Caco-2 (cell line): ENCODE results near the gene HCCS. TPM values are rescaled to one million over a fixed set of nuclear protein-coding genes. Genes with fewer than 3 reads are reported as not detected.

Experiments used
- BruUV-seq: library from RNA; stranded (reverse); fragments of 400-500 nt; replicated peaks from 2 replicates; lab custom pipeline; 2021; lab: Mats Ljungman, UMichigan
- CTCF ChIA-PET: fragments of 300-600 bp; sonication (Branson Sonifier 250); formaldehyde crosslinking; loops from one replicate; lab custom pipeline; 2022; ENCODE audit warnings: antibody characterized with exemption; lab: Charles Lee
- POLR2A ChIA-PET: fragments of 300-600 bp; sonication (Branson Sonifier 250); formaldehyde crosslinking; loops from one replicate; lab custom pipeline; 2022; ENCODE audit warnings: antibody characterized with exemption; lab: Charles Lee
- DNase-seq, 2 experiments: peaks; one replicate each; pipeline versions ENCODE4 v3.0.0 to v3.0.0-alpha.2; 2020 to 2022
- H3K27me3 ChIP-seq: replicated peaks from 2 replicates; pipeline ENCODE4 v1.6.0; 2011; ENCODE audit warnings: low read length; ENCODE audit not compliant: control insufficient read depth, insufficient read depth
- H3K36me3 ChIP-seq: 2 replicates; pipeline ENCODE4 v1.5.1; 2011; ENCODE audit warnings: low read length; ENCODE audit not compliant: control insufficient read depth, insufficient read depth
- H3K4me1 ChIP-seq: fragments of 250-450 bp; sonication (Bioruptor Pico); 2 replicates; pipeline ENCODE4 v1.5.1; 2020; ENCODE audit warnings: mild to moderate bottlenecking
- H3K4me3 ChIP-seq: 2 replicates; pipeline ENCODE4 v1.5.1; 2011; ENCODE audit warnings: low read depth, mild to moderate bottlenecking, control low read depth, low read length
- H3K9me3 ChIP-seq: fragments of 250-450 bp; sonication (Bioruptor Pico); 2 replicates; pipeline ENCODE4 v1.5.1; 2020; ENCODE audit warnings: mild to moderate bottlenecking, moderate library complexity
- H3K27ac Mint-ChIP-seq: one replicate; pipeline ENCODE4 v1.8.0; 2022; ENCODE audit warnings: mixed read lengths; ENCODE audit not compliant: unreplicated experiment
- H3K27me3 Mint-ChIP-seq: one replicate; pipeline ENCODE4 v1.8.0; 2022; ENCODE audit warnings: mixed read lengths; ENCODE audit not compliant: insufficient read depth, unreplicated experiment
- H3K36me3 Mint-ChIP-seq: one replicate; pipeline ENCODE4 v1.8.0; 2022; ENCODE audit warnings: mild to moderate bottlenecking, mixed read lengths; ENCODE audit not compliant: insufficient read depth, unreplicated experiment
- H3K4me1 Mint-ChIP-seq: one replicate; pipeline ENCODE4 v1.8.0; 2022; ENCODE audit warnings: low read depth, mixed read lengths; ENCODE audit not compliant: unreplicated experiment
- H3K4me3 Mint-ChIP-seq: one replicate; pipeline ENCODE4 v1.8.0; 2022; ENCODE audit warnings: mild to moderate bottlenecking, moderate library complexity, mixed read lengths; ENCODE audit not compliant: unreplicated experiment
- H3K9me3 Mint-ChIP-seq: one replicate; pipeline ENCODE4 v1.8.0; 2022; ENCODE audit warnings: mixed read lengths; ENCODE audit not compliant: unreplicated experiment
- intact Hi-C: fragments of 100-400 bp; cut with micrococcal nuclease; formaldehyde crosslinking; loops from one replicate; pipeline ENCODE4 v1.10.0; 2022; ENCODE audit not compliant: unreplicated experiment
- total RNA-seq: library from RNA; stranded (reverse); gene quantifications from 2 replicates; pipeline ENCODE4 v1.2.3, GENCODE V29; 2022
- TF ChIP-seq, protein P1 (sequence below), 2 experiments: fragments of 200-600 bp in 1 of 2; IDR thresholded peaks; 1 replicate in 1 of 2; 2 replicates in 1 of 2; pipeline versions ENCODE4 v1.5.1 to v1.8.0; 2011 to 2022; ENCODE audit warnings: antibody characterized with exemption in 1 of 2, control low read depth in 1 of 2, inconsistent platforms in 1 of 2, low read depth in 1 of 2, low read length in 1 of 2, mild to moderate bottlenecking in 1 of 2, moderate library complexity in 1 of 2; ENCODE audit not compliant: insufficient read depth in 1 of 2, severe bottlenecking in 1 of 2, unreplicated experiment in 1 of 2

The HCCS gene
- total RNA-seq, 1 experiment from 2014 or later = 42.4 TPM

DNA sequence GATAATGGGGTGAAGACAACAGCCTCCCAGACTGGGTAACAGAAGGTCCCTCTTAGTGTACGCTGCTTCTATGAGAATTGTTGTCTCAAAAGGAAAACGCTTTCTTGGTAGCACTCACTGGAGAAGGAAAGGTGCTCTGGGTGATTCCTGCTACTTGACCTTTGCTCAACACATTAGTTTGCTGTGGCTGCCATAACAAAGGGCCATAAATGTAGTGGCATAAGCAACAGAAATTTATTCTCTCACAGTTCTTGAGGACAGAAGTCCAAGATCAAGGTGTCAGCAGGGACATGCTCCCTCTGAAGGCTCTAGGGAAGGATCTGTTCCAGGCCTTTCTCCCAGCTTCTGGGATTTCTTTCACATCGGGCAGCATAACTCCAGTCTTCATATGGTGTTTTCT lies 19.0 kb downstream of the HCCS start:
- TF ChIP-seq, protein P1, sequence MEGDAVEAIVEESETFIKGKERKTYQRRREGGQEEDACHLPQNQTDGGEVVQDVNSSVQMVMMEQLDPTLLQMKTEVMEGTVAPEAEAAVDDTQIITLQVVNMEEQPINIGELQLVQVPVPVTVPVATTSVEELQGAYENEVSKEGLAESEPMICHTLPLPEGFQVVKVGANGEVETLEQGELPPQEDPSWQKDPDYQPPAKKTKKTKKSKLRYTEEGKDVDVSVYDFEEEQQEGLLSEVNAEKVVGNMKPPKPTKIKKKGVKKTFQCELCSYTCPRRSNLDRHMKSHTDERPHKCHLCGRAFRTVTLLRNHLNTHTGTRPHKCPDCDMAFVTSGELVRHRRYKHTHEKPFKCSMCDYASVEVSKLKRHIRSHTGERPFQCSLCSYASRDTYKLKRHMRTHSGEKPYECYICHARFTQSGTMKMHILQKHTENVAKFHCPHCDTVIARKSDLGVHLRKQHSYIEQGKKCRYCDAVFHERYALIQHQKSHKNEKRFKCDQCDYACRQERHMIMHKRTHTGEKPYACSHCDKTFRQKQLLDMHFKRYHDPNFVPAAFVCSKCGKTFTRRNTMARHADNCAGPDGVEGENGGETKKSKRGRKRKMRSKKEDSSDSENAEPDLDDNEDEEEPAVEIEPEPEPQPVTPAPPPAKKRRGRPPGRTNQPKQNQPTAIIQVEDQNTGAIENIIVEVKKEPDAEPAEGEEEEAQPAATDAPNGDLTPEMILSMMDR (IDR thresholded peaks at IDR 0.05; ENCODE audit: insufficient read depth in 1 of 2, low read depth in 1 of 2, low read length in 1 of 2, severe bottlenecking in 1 of 2, unreplicated experiment in 1 of 2) = no peak
- Histone ChIP-seq H3K27me3 (no peaks in the 10 kb centered on the region), H3K4me3 (no peak overlapping the region), H3K9me3 (no peaks in the 10 kb centered on the region), H3K4me1 (no peaks in the 10 kb centered on the region), H3K36me3 (no peaks in the 10 kb centered on the region)
- Mint-ChIP-seq H3K27me3 (no peaks in the 10 kb centered on the region), H3K36me3 (peaks cover 6% of the 10 kb centered on the region), H3K4me1 (peaks cover 16% of the 10 kb centered on the region), H3K4me3 (no peak overlapping the region), H3K9me3 (no peaks in the 10 kb centered on the region), H3K27ac (no peak overlapping the region)
- CTCF ChIA-PET = no interaction called here
- no TSS peak for BruUV-seq
- no peak for DNase-seq
- POLR2A ChIA-PET = no interaction called here
- intact Hi-C loops = no loop called here

DNA sequence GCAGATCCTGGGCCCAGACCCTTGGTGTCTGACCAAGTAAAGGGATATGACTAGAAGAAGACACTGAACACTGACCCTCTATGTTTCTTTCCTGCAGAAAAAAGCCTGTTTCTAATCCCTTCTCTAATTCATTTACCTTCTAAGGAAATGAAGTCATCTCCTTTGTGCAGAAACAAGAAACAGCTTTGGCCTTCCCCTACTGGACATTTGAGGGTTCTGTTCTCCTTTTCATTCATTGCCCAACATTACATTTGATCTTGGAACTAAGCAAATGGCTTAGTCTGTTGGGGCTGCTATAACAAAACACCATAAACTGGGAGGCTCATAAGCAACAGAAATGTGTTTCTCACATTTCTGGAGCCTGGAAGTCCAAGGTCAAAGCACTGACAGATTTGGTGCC lies 20.0 kb downstream of the HCCS start:
- no peak for DNase-seq
- Histone ChIP-seq H3K4me3 (no peak overlapping the region), H3K27me3 (no peaks in the 10 kb centered on the region), H3K36me3 (no peaks in the 10 kb centered on the region), H3K4me1 (no peaks in the 10 kb centered on the region), H3K9me3 (no peaks in the 10 kb centered on the region)
- TF ChIP-seq, protein P1 (IDR thresholded peaks at IDR 0.05; ENCODE audit: insufficient read depth in 1 of 2, low read depth in 1 of 2, low read length in 1 of 2, severe bottlenecking in 1 of 2, unreplicated experiment in 1 of 2) = no peak
- no TSS peak for BruUV-seq
- H3K9me3 Mint-ChIP-seq = no peaks in the 10 kb centered on the region
- intact Hi-C loops = no loop called here
- peaks cover 16% of the 10 kb centered on the region for H3K4me1 Mint-ChIP-seq
- CTCF ChIA-PET = no interaction called here
- no peak overlapping the region for H3K4me3 Mint-ChIP-seq
- no peak overlapping the region for H3K27ac Mint-ChIP-seq
- H3K27me3 Mint-ChIP-seq = no peaks in the 10 kb centered on the region
- H3K36me3 Mint-ChIP-seq = peaks cover 6% of the 10 kb centered on the region
- POLR2A ChIA-PET = no interaction called here

DNA sequence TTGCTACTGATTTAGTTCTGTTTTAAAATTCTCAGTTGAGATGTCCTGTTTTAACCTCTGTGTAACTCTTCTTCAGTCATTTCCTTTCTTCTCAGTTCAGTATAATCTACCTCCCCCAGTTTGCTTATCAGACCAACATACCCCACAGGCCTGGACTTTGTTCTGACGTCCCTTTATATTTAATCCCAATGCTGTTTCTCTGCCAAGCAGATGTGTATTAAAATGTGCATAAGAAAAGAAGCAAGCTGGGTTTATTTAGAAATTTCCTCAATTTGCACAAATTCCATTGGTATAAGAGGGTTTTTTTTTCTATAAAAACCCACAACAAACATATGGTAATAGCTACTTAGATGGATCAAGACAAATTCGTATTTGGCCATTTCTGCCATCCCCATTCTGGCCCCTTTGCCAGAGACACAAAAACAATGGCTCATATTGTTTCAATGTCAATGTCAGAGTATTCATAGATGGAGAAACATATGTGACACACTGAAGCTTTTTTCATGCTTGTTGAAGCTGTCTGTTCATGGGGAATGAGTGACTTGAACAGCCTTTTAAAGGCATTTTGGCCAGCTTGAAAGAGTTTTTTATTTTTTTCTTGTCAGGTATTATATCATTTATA lies 24.5 kb downstream of the HCCS start:
- no TSS peak for BruUV-seq
- H3K27me3 ChIP-seq = no peaks in the 10 kb centered on the region
- Mint-ChIP-seq H3K4me1 (peaks cover 8% of the 10 kb centered on the region), H3K36me3 (peaks cover 6% of the 10 kb centered on the region), H3K27ac (no peak overlapping the region), H3K9me3 (no peaks in the 10 kb centered on the region), H3K27me3 (no peaks in the 10 kb centered on the region), H3K4me3 (no peak overlapping the region)
- intact Hi-C loops = no loop called here
- no peaks in the 10 kb centered on the region for H3K4me1 ChIP-seq
- no peak overlapping the region for H3K4me3 ChIP-seq
- TF ChIP-seq, protein P1 (IDR thresholded peaks at IDR 0.05; ENCODE audit: insufficient read depth in 1 of 2, low read depth in 1 of 2, low read length in 1 of 2, severe bottlenecking in 1 of 2, unreplicated experiment in 1 of 2) = no peak
- H3K36me3 ChIP-seq = no peaks in the 10 kb centered on the region
- ChIA-PET POLR2A (no interaction called here), CTCF (interaction anchor here (1.0 kb wide), 1 partner anchor 638 kb away, joined by 4 read pairs; no protein-coding TSS in a partner anchor)
- DNase-seq = no peak
- no peaks in the 10 kb centered on the region for H3K9me3 ChIP-seq
